Ascending aorta (tissue), 2 donors: ENCODE results near the gene ZNF653. TPM values are rescaled to one million over a fixed set of nuclear protein-coding genes. Genes with fewer than 3 reads are reported as not detected.
A peak's percentile ranks its signal among the peaks of the same experiment; 100 is the strongest.
"Not testable (repeated sequence)": the region's sequence is repeated elsewhere in the genome, so short reads cannot be mapped to it uniquely, and the experiment has no call there.

Experiments
- DNase-seq, 2 donors: peaks; one replicate each; pipeline ENCODE4 v3.0.0-alpha.2; 2019; ENCODE audit warnings: low spot score in 2 of 2
- H3K27ac ChIP-seq, 2 donors: fragments of 200-600 bp; sonication (generic); one replicate each; pipeline ENCODE4 v1.5.1; 2016 to 2017; ENCODE audit warnings: mild to moderate bottlenecking in 1 of 2
- H3K27me3 ChIP-seq: fragments of 200-600 bp; sonication (generic); one replicate; pipeline ENCODE4 v1.5.1; 2017
- H3K36me3 ChIP-seq, 2 donors: fragments of 200-600 bp; sonication (generic); one replicate each; pipeline ENCODE4 v1.5.1; 2016
- H3K4me1 ChIP-seq, 2 donors: fragments of 200-600 bp; sonication (generic); one replicate each; pipeline ENCODE4 v1.5.1; 2016 to 2017; ENCODE audit warnings: mild to moderate bottlenecking in 1 of 2
- H3K4me3 ChIP-seq, 2 donors: fragments of 200-600 bp; sonication (generic); one replicate each; pipeline ENCODE4 v1.5.1; 2016 to 2017; ENCODE audit warnings: mild to moderate bottlenecking in 1 of 2
- H3K9me3 ChIP-seq, 2 donors: fragments of 200-600 bp; sonication (generic); one replicate each; pipeline ENCODE4 v1.5.1; 2016
- CTCF ChIP-seq, 3 experiments: fragments of 200-600 bp in 2 of 3; fragments of 450-650 bp in 1 of 3; sonication (generic) in 2 of 3; IDR thresholded peaks; one replicate each; pipeline ENCODE4 v1.5.1; 2016 to 2019; ENCODE audit warnings: antibody characterized with exemption in 3 of 3, mild to moderate bottlenecking in 1 of 3, moderate library complexity in 1 of 3
- intact Hi-C: fragments of 100-400 bp; cut with DNase I; formaldehyde crosslinking; loops from one replicate; pipeline ENCODE4 v1.15.1; 2023
- total RNA-seq: library from RNA; depleted of rRNA; stranded (reverse); fragments of >200 nt; gene quantifications from one replicate; pipeline ENCODE4 v1.1.0, GENCODE V29; 2016

The ZNF653 gene
- total RNA-seq, 1 donor from 2014 or later: 7.6 TPM

GRCh38 chr19:11460207-11460606 lies 45.4 kb downstream of the ZNF653 start:
- intact Hi-C loops: no loop called here
- H3K4me3 ChIP-seq: no peak overlapping the region
- H3K9me3 ChIP-seq: no peaks in the 10 kb centered on the region
- no peak for DNase-seq
- TF ChIP-seq CTCF (IDR thresholded peaks at IDR 0.05): peak in 1 of 3 experiments; percentile 8
- no peaks in the 10 kb centered on the region for H3K4me1 ChIP-seq
- no peak overlapping the region for H3K27ac ChIP-seq
- no peaks in the 10 kb centered on the region for H3K36me3 ChIP-seq
- no peaks in the 10 kb centered on the region for H3K27me3 ChIP-seq

GRCh38 chr19:11458912-11459311 lies 46.7 kb downstream of the ZNF653 start:
- H3K9me3 ChIP-seq, H3K4me3 ChIP-seq, intact Hi-C loops, DNase-seq, H3K27ac ChIP-seq, H3K4me1 ChIP-seq, H3K36me3 ChIP-seq, H3K27me3 ChIP-seq: not testable (repeated sequence)

- Histone ChIP-seq H3K9me3 (no peaks in the 10 kb centered on the region), H3K36me3 (no peaks in the 10 kb centered on the region), H3K27ac (no peak overlapping the region), H3K4me1 (no peaks in the 10 kb centered on the region), H3K27me3 (no peaks in the 10 kb centered on the region), H3K4me3 (no peak overlapping the region)
- TF ChIP-seq CTCF (IDR thresholded peaks at IDR 0.05): no peak
- intact Hi-C loops: no loop called here
- DNase-seq: no peak
Observed at GRCh38 chr19:11458236-11458900, 47.3 kb downstream of the ZNF653 start.

- H3K4me1 ChIP-seq: no peaks in the 10 kb centered on the region
- H3K9me3 ChIP-seq: no peaks in the 10 kb centered on the region
- H3K36me3 ChIP-seq: no peaks in the 10 kb centered on the region
- H3K27me3 ChIP-seq: no peaks in the 10 kb centered on the region
- no peak overlapping the region for H3K27ac ChIP-seq
- no peak overlapping the region for H3K4me3 ChIP-seq
- TF ChIP-seq CTCF (IDR thresholded peaks at IDR 0.05): no peak
- intact Hi-C loops: no loop called here
- no peak for DNase-seq
Observed at GRCh38 chr19:11457831-11458230, 47.8 kb downstream of the ZNF653 start.

- no peak for TF ChIP-seq CTCF (IDR thresholded peaks at IDR 0.05)
- Histone ChIP-seq H3K36me3 (no peaks in the 10 kb centered on the region), H3K4me3 (no peak overlapping the region), H3K27ac (no peak overlapping the region), H3K4me1 (no peaks in the 10 kb centered on the region), H3K27me3 (no peaks in the 10 kb centered on the region), H3K9me3 (no peaks in the 10 kb centered on the region)
- intact Hi-C loops: no loop called here
- DNase-seq: no peak
Observed at GRCh38 chr19:11457115-11457514, 48.5 kb downstream of the ZNF653 start.

- no peak for DNase-seq
- intact Hi-C loops: no loop called here
- Histone ChIP-seq H3K4me3 (no peak overlapping the region), H3K27ac (no peak overlapping the region), H3K27me3 (no peaks in the 10 kb centered on the region), H3K9me3 (no peaks in the 10 kb centered on the region), H3K36me3 (no peaks in the 10 kb centered on the region), H3K4me1 (no peaks in the 10 kb centered on the region)
- no peak for TF ChIP-seq CTCF (IDR thresholded peaks at IDR 0.05)
Observed at GRCh38 chr19:11456659-11457058, 49.0 kb downstream of the ZNF653 start.

- H3K27me3 ChIP-seq, H3K36me3 ChIP-seq, H3K4me1 ChIP-seq, DNase-seq, H3K27ac ChIP-seq, intact Hi-C loops, H3K9me3 ChIP-seq, H3K4me3 ChIP-seq: not testable (repeated sequence)
Observed at GRCh38 chr19:11455233-11455554, 50.4 kb downstream of the ZNF653 start.
